HCT116 (cell line): ENCODE data around the gene PCBP3. TPM values are rescaled to one million over a fixed set of nuclear protein-coding genes. Genes with fewer than 3 reads are reported as not detected.

Experiments used
- ATAC-seq: fragments of 200-7000 bp; cut with Tn5 transposase; 2 replicates; pipeline ENCODE4 v1.9.1; 2020; ENCODE audit warnings: mild to moderate bottlenecking, moderate library complexity
- BruUV-seq: library from RNA; stranded (reverse); fragments of 400-500 nt; replicated peaks from 2 replicates; lab custom pipeline; 2021; lab: Mats Ljungman, UMichigan
- CTCF ChIA-PET: fragments of 300-600 bp; sonication (Branson Sonifier 250); formaldehyde crosslinking; loops from one replicate; lab custom pipeline; 2021; ENCODE audit warnings: antibody characterized with exemption; lab: Charles Lee
- POLR2A ChIA-PET: fragments of 300-600, 350-600 bp; sonication (Branson Sonifier 250); formaldehyde crosslinking; loops from one replicate; lab custom pipeline; 2021; ENCODE audit warnings: antibody characterized with exemption; lab: Charles Lee
- RAD21 ChIA-PET, 2 experiments: fragments of 300-600 bp; sonication (Branson Sonifier 250); formaldehyde crosslinking; loops; one replicate each; lab custom pipeline; 2023; ENCODE audit warnings: low total read pairs in 2 of 2; ENCODE audit not compliant: uncharacterized antibody in 2 of 2, unreplicated experiment in 2 of 2, low non-redundant PET in 1 of 2; lab: Charles Lee
- DNase-seq: peaks from one replicate; pipeline ENCODE4 v3.0.0-alpha.2; 2010; ENCODE audit warnings: low read depth, low spot score
- H2AFZ ChIP-seq: fragments of 200-600 bp; shearing (Covaris generic), sonication (generic); 2 replicates; pipeline ENCODE4 v1.6.1; 2017; ENCODE audit warnings: low read depth, mixed run types, mixed read lengths, antibody characterized with exemption, low read length; ENCODE audit not compliant: poor library complexity, severe bottlenecking
- H3K27ac ChIP-seq: 2 replicates; pipeline ENCODE4 v1.5.1; 2012; ENCODE audit warnings: low read depth, low read length
- H3K27me3 ChIP-seq: fragments of 200-600 bp; sonication (generic); 2 replicates; pipeline ENCODE4 v1.6.1; 2016; ENCODE audit warnings: mixed run types, low read length, mixed read lengths; ENCODE audit not compliant: insufficient read depth
- H3K36me3 ChIP-seq, 2 experiments: fragments of 200-500 bp in 1 of 2; fragments of 200-600 bp in 1 of 2; sonication (Bioruptor generic) in 1 of 2; sonication (generic) in 1 of 2; 2 replicates each; pipeline versions ENCODE4 v1.5.1 to v1.6.1; 2014 to 2016; ENCODE audit warnings: low read length in 2 of 2, inconsistent platforms in 1 of 2, mixed read lengths in 1 of 2, mixed run types in 1 of 2; ENCODE audit not compliant: insufficient read depth in 2 of 2, control insufficient read depth in 1 of 2
- H3K4me1 ChIP-seq, 2 experiments: fragments of 200-600 bp in 1 of 2; sonication (generic) in 1 of 2; 2 replicates each; pipeline versions ENCODE4 v1.5.1 to v1.6.1; 2012 to 2017; ENCODE audit warnings: low read length in 2 of 2, inconsistent platforms in 1 of 2, mild to moderate bottlenecking in 1 of 2, mixed read lengths in 1 of 2, mixed run types in 1 of 2, moderate library complexity in 1 of 2; ENCODE audit not compliant: insufficient read depth in 2 of 2, control insufficient read depth in 1 of 2
- H3K4me2 ChIP-seq: fragments of 200-600 bp; sonication (generic); 2 replicates; pipeline ENCODE4 v1.6.1; 2017; ENCODE audit warnings: mixed run types, low read length, mixed read lengths
- H3K4me3 ChIP-seq, 2 experiments: fragments of 200-600 bp in 1 of 2; sonication (generic) in 1 of 2; replicated peaks in 1 of 2; 2 replicates each; pipeline ENCODE4 v1.5.1; 2011 to 2016; ENCODE audit warnings: low read length in 2 of 2, control low read depth in 1 of 2, low read depth in 1 of 2, mild to moderate bottlenecking in 1 of 2, mixed read lengths in 1 of 2, mixed run types in 1 of 2
- H3K79me2 ChIP-seq: fragments of 200-600 bp; sonication (generic); 2 replicates; pipeline ENCODE4 v1.6.1; 2017; ENCODE audit warnings: mild to moderate bottlenecking, mixed run types, low read length, moderate library complexity, mixed read lengths; ENCODE audit not compliant: insufficient read depth
- H3K9ac ChIP-seq: fragments of 200-600 bp; sonication (generic); 2 replicates; pipeline ENCODE4 v1.6.1; 2016; ENCODE audit warnings: low read length, mixed read lengths
- H3K9me2 ChIP-seq: fragments of 200-600 bp; sonication (generic), shearing (Covaris generic); 2 replicates; pipeline ENCODE4 v1.6.1; 2017; ENCODE audit warnings: mixed run types, mild to moderate bottlenecking, moderate library complexity; ENCODE audit not compliant: insufficient read depth
- H3K9me3 ChIP-seq, 2 experiments: fragments of 200-500 bp in 1 of 2; fragments of 200-600 bp in 1 of 2; sonication (Bioruptor generic) in 1 of 2; sonication (generic) in 1 of 2; 2 replicates each; pipeline ENCODE4 v1.6.1; 2014 to 2017; ENCODE audit warnings: low read length in 2 of 2, mixed read lengths in 2 of 2, inconsistent platforms in 1 of 2, low read depth in 1 of 2, mild to moderate bottlenecking in 1 of 2, mixed run types in 1 of 2, moderate library complexity in 1 of 2; ENCODE audit not compliant: control insufficient read depth in 1 of 2, insufficient read depth in 1 of 2
- H4K20me1 ChIP-seq: fragments of 200-600 bp; sonication (generic), shearing (Covaris generic); 2 replicates; pipeline ENCODE4 v1.6.1; 2017; ENCODE audit warnings: mixed run types, mild to moderate bottlenecking, moderate library complexity; ENCODE audit not compliant: insufficient read depth
- ATF3 ChIP-seq: IDR thresholded peaks from 2 replicates; pipeline ENCODE4 v1.6.1; 2012
- CBX3 ChIP-seq: IDR thresholded peaks from 2 replicates; pipeline ENCODE4 v1.6.1; 2012; ENCODE audit warnings: low read depth
- CEBPB ChIP-seq: IDR thresholded peaks from 2 replicates; pipeline ENCODE4 v1.6.1; 2012; ENCODE audit warnings: low read depth
- CTCF ChIP-seq, 3 experiments: fragments of 200-600 bp in 1 of 3; sonication (generic) in 1 of 3; IDR thresholded peaks in 2 of 3; conservative IDR thresholded peaks in 1 of 3; 2 replicates each; pipeline ENCODE4 v1.5.1; 2012 to 2017; ENCODE audit warnings: low read depth in 2 of 3, low read length in 2 of 3, antibody characterized with exemption in 1 of 3, borderline replicate concordance in 1 of 3, control low read depth in 1 of 3, mild to moderate bottlenecking in 1 of 3, mixed read lengths in 1 of 3, mixed run types in 1 of 3, moderate library complexity in 1 of 3; ENCODE audit not compliant: insufficient read depth in 1 of 3
- EGR1 ChIP-seq: IDR thresholded peaks from 2 replicates; pipeline ENCODE4 v1.6.1; 2012; ENCODE audit warnings: low read depth
- ELF1 ChIP-seq: IDR thresholded peaks from 2 replicates; pipeline ENCODE4 v1.6.1; 2012; ENCODE audit warnings: low read depth, borderline replicate concordance
- EZH2phosphoT487 ChIP-seq: fragments of 200-600 bp; IDR thresholded peaks from 2 replicates; pipeline ENCODE4 v1.6.1; 2018; ENCODE audit warnings: antibody characterized with exemption, borderline replicate concordance
- MAX ChIP-seq: IDR thresholded peaks from 2 replicates; pipeline ENCODE4 v1.6.1; 2012
- POLR2A ChIP-seq: IDR thresholded peaks from 2 replicates; pipeline ENCODE4 v1.7.0; 2011; ENCODE audit warnings: borderline replicate concordance; ENCODE audit not compliant: insufficient read depth, insufficient read length; ENCODE audit errors: extremely low read depth
- POLR2AphosphoS5 ChIP-seq: IDR thresholded peaks from 2 replicates; pipeline ENCODE4 v1.6.1; 2011; ENCODE audit warnings: mild to moderate bottlenecking, low read depth, low read length, moderate library complexity
- SIN3A ChIP-seq: IDR thresholded peaks from 2 replicates; pipeline ENCODE4 v1.6.1; 2012; ENCODE audit warnings: low read depth
- SP1 ChIP-seq: IDR thresholded peaks from 2 replicates; pipeline ENCODE4 v1.6.1; 2012; ENCODE audit warnings: low read depth
- YY1 ChIP-seq: IDR thresholded peaks from 2 replicates; pipeline ENCODE4 v1.6.1; 2011; ENCODE audit warnings: low read length, low read depth, moderate library complexity, mild to moderate bottlenecking; ENCODE audit not compliant: insufficient replicate concordance; ENCODE audit errors: extremely low read depth
- ZBTB33 ChIP-seq: IDR thresholded peaks from 2 replicates; pipeline ENCODE4 v1.6.1; 2011; ENCODE audit warnings: mild to moderate bottlenecking, low read length, moderate library complexity; ENCODE audit not compliant: insufficient replicate concordance; ENCODE audit errors: extremely low read depth
- intact Hi-C: fragments of 100-400 bp; cut with micrococcal nuclease; formaldehyde crosslinking; loops from 2 replicates; pipeline ENCODE4 v1.10.0; 2022
- total RNA-seq: library from RNA; stranded (reverse); gene quantifications from one replicate; pipeline ENCODE4 v1.2.1, GENCODE V29; 2021; ENCODE audit not compliant: unreplicated experiment

The PCBP3 gene
- total RNA-seq, 1 experiment from 2014 or later = 3.1 TPM

- H3K9me2 ChIP-seq = no peaks in the 10 kb centered on the region
- no peaks in the 10 kb centered on the region for H3K27me3 ChIP-seq
- H4K20me1 ChIP-seq = no peaks in the 10 kb centered on the region
- CTCF ChIA-PET = interaction anchor here (1.3 kb wide), 1 partner anchor 9 kb away, joined by 5 read pairs; no protein-coding TSS in a partner anchor
- H3K9me3 ChIP-seq = no peaks in the 10 kb centered on the region
- no peak overlapping the region for H2AFZ ChIP-seq
- no TSS peak for BruUV-seq
- no peak overlapping the region for H3K9ac ChIP-seq
- H3K4me1 ChIP-seq = no peaks in the 10 kb centered on the region
- no peak overlapping the region for H3K4me2 ChIP-seq
- no peaks in the 10 kb centered on the region for H3K79me2 ChIP-seq
- no peak for TF ChIP-seq ZBTB33
- TF ChIP-seq CBX3 = no peak
- TF ChIP-seq, all 23 proteins: peak for 0
- no peak overlapping the region for H3K4me3 ChIP-seq
- intact Hi-C loops = no loop called here
- DNase-seq = no peak
- POLR2A ChIA-PET = no interaction called here
- no peak overlapping the region for H3K27ac ChIP-seq
- no peak for ATAC-seq
- RAD21 ChIA-PET = no interaction called here
- H3K36me3 ChIP-seq = no peaks in the 10 kb centered on the region
These were observed 227.5 kb downstream of the PCBP3 start for GRCh38 chr21:45870851-45871615.

- Histone ChIP-seq H3K9me3 (no peaks in the 10 kb centered on the region), H3K4me2 (no peak overlapping the region), H3K27ac (no peak overlapping the region), H3K9ac (no peak overlapping the region), H4K20me1 (no peaks in the 10 kb centered on the region), H2AFZ (no peak overlapping the region), H3K4me3 (no peak overlapping the region), H3K4me1 (no peaks in the 10 kb centered on the region), H3K9me2 (no peaks in the 10 kb centered on the region), H3K27me3 (no peaks in the 10 kb centered on the region), H3K36me3 (no peaks in the 10 kb centered on the region), H3K79me2 (no peaks in the 10 kb centered on the region)
- ChIA-PET POLR2A (no interaction called here), RAD21 (no interaction called here), CTCF (interaction anchor here (1.3 kb wide), 1 partner anchor 9 kb away, joined by 5 read pairs; no protein-coding TSS in a partner anchor)
- no peak for DNase-seq
- intact Hi-C loops = no loop called here
- BruUV-seq = no TSS peak
- ATAC-seq = no peak
- TF ChIP-seq YY1 (no peak), SIN3A (no peak), EZH2phosphoT487 (no peak), MAX (no peak), EGR1 (no peak), SP1 (no peak), CEBPB (no peak), ELF1 (no peak), POLR2AphosphoS5 (no peak), CTCF (IDR thresholded peaks at IDR 0.05 in 2 of 3, conservative IDR thresholded peaks at IDR 0.05 in 1 of 3; ENCODE audit: borderline replicate concordance in 1 of 3, insufficient read depth in 1 of 3, low read depth in 2 of 3, low read length in 2 of 3) (no peak), ATF3 (no peak), POLR2A (no peak)
These were observed 228.2 kb downstream of the PCBP3 start for GRCh38 chr21:45871616-45872236.
